Effector memory CD4-positive, alpha-beta T cell (primary cell): ENCODE measurements around the gene HPSE2.

Source experiments
- DNase-seq, 3 donors: peaks; one replicate each; pipeline ENCODE4 v3.0.0-alpha.2; 2020
- H3K27ac ChIP-seq: 2 replicates; pipeline ENCODE4 v1.7.0; 2013; ENCODE audit warnings: mild to moderate bottlenecking, low read length, moderate library complexity; ENCODE audit not compliant: insufficient read depth, poor library complexity, severe bottlenecking
- H3K27me3 ChIP-seq: replicated peaks from 2 replicates; pipeline ENCODE4 v1.7.0; 2013; ENCODE audit warnings: mild to moderate bottlenecking, low read length; ENCODE audit not compliant: insufficient read depth, control insufficient read depth, poor library complexity, severe bottlenecking
- H3K36me3 ChIP-seq: 2 replicates; pipeline ENCODE4 v1.7.0; 2013; ENCODE audit warnings: mild to moderate bottlenecking, low read length, moderate library complexity; ENCODE audit not compliant: control insufficient read depth, insufficient read depth
- H3K4me1 ChIP-seq: 2 replicates; pipeline ENCODE4 v1.7.0; 2013; ENCODE audit warnings: low read length, mild to moderate bottlenecking; ENCODE audit not compliant: control insufficient read depth, insufficient read depth, poor library complexity, severe bottlenecking
- H3K4me3 ChIP-seq: 2 replicates; pipeline ENCODE4 v1.7.0; 2013; ENCODE audit warnings: low read length, low read depth, mild to moderate bottlenecking; ENCODE audit not compliant: insufficient read depth, poor library complexity, severe bottlenecking
- H3K9me3 ChIP-seq: 2 replicates; pipeline ENCODE4 v1.7.0; 2013; ENCODE audit warnings: mild to moderate bottlenecking, low read length, moderate library complexity; ENCODE audit not compliant: control insufficient read depth

The HPSE2 gene

DNA sequence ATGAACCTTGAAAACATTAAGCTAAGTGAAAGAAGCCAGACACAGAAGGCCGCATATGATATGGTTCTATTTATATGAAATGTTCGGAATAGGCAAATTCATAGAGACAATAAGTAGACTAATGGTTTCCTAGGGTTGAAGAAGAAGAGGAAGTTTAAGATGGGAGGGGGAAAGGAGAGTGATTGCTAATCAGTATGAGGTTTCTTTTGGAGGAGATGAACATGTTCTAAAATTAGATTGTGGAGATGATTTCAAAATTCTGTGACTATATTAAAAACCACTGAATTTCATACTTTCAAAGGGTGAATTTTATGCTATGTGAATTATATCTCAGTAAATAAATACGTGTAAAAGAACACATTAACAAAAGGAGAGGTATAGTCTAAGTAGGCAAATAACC lies 612.5 kb downstream of the HPSE2 start:
- no peak for DNase-seq
- Histone ChIP-seq H3K4me1 (no peaks in the 10 kb centered on the region), H3K36me3 (no peaks in the 10 kb centered on the region), H3K9me3 (no peaks in the 10 kb centered on the region), H3K4me3 (no peak overlapping the region), H3K27me3 (no peaks in the 10 kb centered on the region), H3K27ac (no peak overlapping the region)

DNA sequence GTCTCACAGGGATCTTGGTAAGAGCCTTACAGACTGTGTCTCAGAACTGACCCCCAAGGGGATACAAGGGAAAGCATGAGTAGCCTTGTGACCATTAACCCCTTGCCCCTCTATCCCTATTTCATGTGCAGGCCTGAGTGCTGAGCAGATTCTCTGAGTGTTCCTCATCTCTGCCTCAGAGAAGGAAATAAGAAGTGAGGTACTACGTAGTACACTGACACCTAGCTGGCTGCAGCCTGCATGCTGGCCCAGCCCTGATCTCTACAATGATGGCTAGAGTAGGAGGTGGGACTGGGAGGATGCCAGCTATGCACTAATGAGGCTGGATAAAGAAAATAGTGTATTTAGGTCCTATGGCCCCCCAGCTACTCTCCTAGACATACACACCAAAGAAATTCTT lies 614.0 kb downstream of the HPSE2 start:
- no peak overlapping the region for H3K4me3 ChIP-seq
- H3K36me3 ChIP-seq, result no peaks in the 10 kb centered on the region
- H3K4me1 ChIP-seq, result no peaks in the 10 kb centered on the region
- no peak overlapping the region for H3K27ac ChIP-seq
- no peaks in the 10 kb centered on the region for H3K9me3 ChIP-seq
- H3K27me3 ChIP-seq, result no peaks in the 10 kb centered on the region
- no peak for DNase-seq

DNA sequence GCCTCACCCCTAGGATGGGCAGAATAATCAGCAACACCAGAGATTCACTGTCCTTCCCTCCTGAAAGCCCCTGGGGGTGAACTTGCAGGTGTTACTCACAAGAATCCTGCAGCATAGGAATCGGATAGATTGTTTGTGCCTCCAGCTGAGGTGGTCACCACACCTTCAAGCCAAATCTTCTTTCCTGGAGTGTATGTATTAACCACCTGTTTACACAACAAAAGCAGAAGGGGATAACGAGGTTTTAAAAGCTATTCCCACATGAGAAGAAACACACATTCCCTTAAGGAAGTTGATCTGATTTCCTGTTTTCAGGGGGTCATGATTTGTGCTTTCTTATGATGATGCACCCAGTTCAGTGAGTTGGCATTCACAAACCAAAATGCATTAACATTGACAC lies 615.1 kb downstream of the HPSE2 start:
- no peak for DNase-seq
- Histone ChIP-seq H3K4me3 (no peak overlapping the region), H3K27me3 (no peaks in the 10 kb centered on the region), H3K27ac (no peak overlapping the region), H3K36me3 (no peaks in the 10 kb centered on the region), H3K4me1 (no peaks in the 10 kb centered on the region), H3K9me3 (no peaks in the 10 kb centered on the region)

DNA sequence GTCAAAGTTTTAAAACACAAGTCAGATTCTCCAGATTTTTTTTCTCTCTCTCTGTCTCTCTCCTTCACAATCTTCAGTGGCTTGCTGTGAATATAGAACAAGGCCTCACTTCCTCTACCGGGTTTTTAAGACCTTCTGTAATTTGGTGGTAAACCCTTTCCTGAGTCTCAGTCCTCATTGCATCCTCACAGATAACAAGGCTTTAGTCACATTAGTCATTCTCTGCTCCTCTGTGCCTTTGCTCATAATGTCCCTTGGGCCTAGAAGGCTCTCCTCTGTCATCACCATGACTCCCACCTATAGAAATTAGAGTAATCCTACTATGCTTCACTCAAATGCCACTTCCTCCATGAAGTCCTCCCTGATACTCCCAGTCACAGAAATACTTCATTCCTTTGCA lies 616.2 kb downstream of the HPSE2 start:
- Histone ChIP-seq H3K9me3 (no peaks in the 10 kb centered on the region), H3K4me3 (no peak overlapping the region), H3K4me1 (no peaks in the 10 kb centered on the region), H3K27me3 (no peaks in the 10 kb centered on the region), H3K27ac (no peak overlapping the region), H3K36me3 (no peaks in the 10 kb centered on the region)
- DNase-seq, result no peak

DNA sequence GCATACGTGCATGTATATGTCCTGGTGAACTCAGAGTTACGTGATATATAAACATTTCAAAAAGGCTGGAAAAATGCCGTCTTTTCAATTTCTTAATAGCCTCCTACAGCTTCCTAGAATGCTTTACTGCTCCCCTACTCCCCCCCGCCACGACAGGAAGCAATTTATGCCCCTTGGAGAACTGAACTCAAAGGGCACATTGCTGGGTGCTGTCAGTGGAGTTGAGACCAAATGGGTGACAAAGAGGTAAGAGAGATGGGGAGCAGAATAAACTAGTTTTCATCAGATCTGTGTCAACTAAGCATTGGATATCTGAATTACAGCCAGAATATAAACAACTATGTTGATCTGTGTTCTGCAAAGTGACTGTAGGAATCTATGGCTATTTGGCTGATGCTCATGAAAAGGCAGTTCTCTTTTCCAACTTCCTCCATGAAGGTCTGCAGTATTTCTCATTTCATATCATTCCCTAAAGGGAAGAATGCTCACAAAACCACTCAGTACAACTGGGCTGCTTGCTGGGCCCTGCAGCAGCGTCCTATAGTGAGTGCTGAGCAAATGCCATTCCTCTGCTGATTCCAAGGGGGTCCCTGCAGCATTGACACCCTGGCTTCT lies 617.6 kb downstream of the HPSE2 start:
- no peaks in the 10 kb centered on the region for H3K9me3 ChIP-seq

DNA sequence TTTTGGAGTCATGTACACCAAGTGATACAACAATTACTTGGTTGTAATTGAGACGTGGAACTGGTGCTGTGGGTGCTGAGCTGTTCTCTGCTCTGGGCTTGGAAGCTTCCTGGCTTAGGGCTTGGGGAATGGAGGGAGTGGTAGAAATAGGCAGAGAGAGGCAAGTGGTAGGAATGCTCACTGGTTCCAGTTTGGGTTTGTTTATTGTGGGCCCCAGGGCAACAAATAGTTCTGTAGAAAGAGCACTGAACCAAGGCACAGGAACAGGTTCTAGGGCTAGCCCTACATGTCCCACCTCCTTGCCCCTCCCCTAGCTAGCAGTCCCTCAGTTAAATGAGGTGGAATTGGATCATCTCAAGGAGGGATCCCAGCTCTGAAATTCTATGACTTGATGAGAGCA lies 622.2 kb downstream of the HPSE2 start:
- Histone ChIP-seq H3K4me1 (no peaks in the 10 kb centered on the region), H3K27ac (no peak overlapping the region), H3K9me3 (no peaks in the 10 kb centered on the region), H3K27me3 (peaks cover 3% of the 10 kb centered on the region), H3K4me3 (no peak overlapping the region), H3K36me3 (no peaks in the 10 kb centered on the region)
- no peak for DNase-seq

More for the DNA sequence above, 617.6 kb downstream of the HPSE2 start:
- no peak overlapping the region for H3K4me3 ChIP-seq
- DNase-seq, result no peak
- no peaks in the 10 kb centered on the region for H3K36me3 ChIP-seq
- H3K4me1 ChIP-seq, result no peaks in the 10 kb centered on the region
- H3K27me3 ChIP-seq, result no peaks in the 10 kb centered on the region
- H3K27ac ChIP-seq, result no peak overlapping the region

DNA sequence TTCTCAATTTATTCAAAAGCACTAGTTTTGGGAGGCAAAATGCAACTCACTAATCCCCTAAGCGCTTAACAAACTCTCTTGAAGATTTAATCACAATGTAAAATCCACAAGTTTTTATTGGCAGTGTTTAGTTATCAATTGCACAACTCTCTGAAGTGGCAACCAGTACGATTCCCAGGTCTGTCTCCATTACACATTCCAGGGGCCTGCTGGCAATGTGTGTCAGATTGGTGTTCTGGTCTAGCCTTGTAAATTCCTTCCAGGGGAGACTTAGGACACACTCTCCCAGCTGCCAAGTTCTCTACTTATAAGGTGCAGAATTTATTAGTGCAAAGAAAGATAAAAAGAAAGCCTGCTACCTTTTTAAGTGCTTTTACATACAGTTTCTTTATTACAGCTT lies 624.2 kb downstream of the HPSE2 start:
- Histone ChIP-seq H3K4me3 (no peak overlapping the region), H3K4me1 (no peaks in the 10 kb centered on the region), H3K9me3 (no peaks in the 10 kb centered on the region), H3K27ac (no peak overlapping the region), H3K27me3 (peaks cover 3% of the 10 kb centered on the region), H3K36me3 (no peaks in the 10 kb centered on the region)
- DNase-seq, result no peak

DNA sequence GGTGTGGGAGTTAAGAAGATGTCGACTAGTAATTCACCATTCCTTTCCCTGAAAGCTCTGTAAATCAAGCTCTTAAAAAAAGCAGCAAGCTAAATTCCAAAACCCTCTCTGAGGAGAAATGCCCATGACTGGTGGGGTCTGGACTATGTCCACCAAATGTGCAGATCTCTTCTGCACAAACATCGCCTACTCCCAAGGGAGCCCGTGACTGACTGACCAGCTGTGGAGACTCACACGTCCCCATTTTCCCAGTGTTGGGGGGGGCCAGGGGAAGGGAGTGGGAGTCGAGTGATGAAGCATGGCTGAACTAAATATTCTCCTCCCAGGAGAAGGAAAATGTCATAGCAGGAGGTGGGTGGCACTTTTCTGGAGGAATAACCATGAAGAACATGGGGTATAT lies 624.8 kb downstream of the HPSE2 start:
- no peak for DNase-seq
- no peaks in the 10 kb centered on the region for H3K9me3 ChIP-seq
- H3K27me3 ChIP-seq, result peaks cover 3% of the 10 kb centered on the region
- no peaks in the 10 kb centered on the region for H3K4me1 ChIP-seq
- no peaks in the 10 kb centered on the region for H3K36me3 ChIP-seq
- no peak overlapping the region for H3K27ac ChIP-seq
- H3K4me3 ChIP-seq, result no peak overlapping the region

DNA sequence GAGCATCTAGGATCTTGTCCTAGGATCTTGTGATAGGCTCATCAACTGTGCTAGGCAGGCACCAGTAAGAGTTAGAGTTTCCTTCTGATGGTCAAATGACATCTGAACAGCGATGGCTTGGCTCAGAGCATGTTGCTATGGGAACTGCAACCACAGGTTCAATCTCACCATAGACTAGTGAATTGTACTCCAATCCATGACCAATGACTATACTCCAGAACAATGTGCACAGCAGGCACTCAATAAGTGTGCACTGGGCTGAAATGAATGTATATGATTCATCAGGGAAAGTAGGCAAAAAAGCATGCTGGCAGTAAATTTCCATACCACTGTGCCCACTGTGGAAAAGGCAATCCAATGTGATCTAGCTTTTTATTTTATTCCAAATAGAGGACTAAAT lies 625.4 kb downstream of the HPSE2 start:
- H3K4me3 ChIP-seq, result no peak overlapping the region
- H3K27ac ChIP-seq, result no peak overlapping the region
- H3K9me3 ChIP-seq, result no peaks in the 10 kb centered on the region
- no peak for DNase-seq
- peaks cover 3% of the 10 kb centered on the region for H3K27me3 ChIP-seq
- H3K4me1 ChIP-seq, result no peaks in the 10 kb centered on the region
- H3K36me3 ChIP-seq, result no peaks in the 10 kb centered on the region

DNA sequence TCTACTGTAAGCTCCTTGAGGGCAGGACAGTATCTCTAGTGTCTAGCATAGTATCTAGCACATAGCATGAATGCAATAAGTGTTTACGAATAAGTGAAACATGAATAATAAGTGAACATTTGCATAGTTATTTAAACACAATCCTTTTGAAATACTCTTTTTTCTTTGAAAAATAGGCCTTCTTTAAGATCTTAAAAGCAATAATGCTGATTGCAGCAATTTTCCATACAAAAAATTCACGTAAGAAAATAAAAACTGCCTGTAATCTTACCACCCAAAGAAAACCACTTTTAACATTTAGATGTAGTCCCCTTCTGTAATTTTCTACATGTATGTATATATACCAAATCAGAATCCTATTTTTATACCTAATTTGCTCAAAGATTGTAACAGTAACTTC lies 626.4 kb downstream of the HPSE2 start:
- DNase-seq, result no peak
- H3K27me3 ChIP-seq, result peaks cover 3% of the 10 kb centered on the region
- H3K4me3 ChIP-seq, result no peak overlapping the region
- no peaks in the 10 kb centered on the region for H3K9me3 ChIP-seq
- H3K4me1 ChIP-seq, result no peaks in the 10 kb centered on the region
- H3K27ac ChIP-seq, result no peak overlapping the region
- H3K36me3 ChIP-seq, result no peaks in the 10 kb centered on the region
